Neural cell (in vitro differentiated cells): ENCODE data around the gene MCFD2. TPM values are rescaled to one million over a fixed set of nuclear protein-coding genes. Genes with fewer than 3 reads are reported as not detected.

Source experiments
- H2AFZ ChIP-seq: fragments of 200-600, 300-800 bp; sonication (generic), shearing (Covaris generic); 2 replicates; pipeline ENCODE4 v1.6.0; 2014; ENCODE audit warnings: low read depth, mild to moderate bottlenecking, antibody characterized with exemption, low read length, moderate library complexity
- H3F3A ChIP-seq: fragments of 200-600 bp; shearing (Covaris generic); 2 replicates; pipeline ENCODE4 v1.6.1; 2016; ENCODE audit warnings: mild to moderate bottlenecking, moderate library complexity, mixed read lengths, antibody characterized with exemption, low read length; ENCODE audit not compliant: insufficient read depth, poor library complexity, severe bottlenecking
- H3K27ac ChIP-seq: fragments of 200-600, 300-800 bp; sonication (generic), shearing (Covaris generic); 2 replicates; pipeline ENCODE4 v1.5.1; 2014; ENCODE audit warnings: mild to moderate bottlenecking, low read length, moderate library complexity
- H3K27me3 ChIP-seq: fragments of 300-800, 200-600 bp; sonication (generic), shearing (Covaris generic); 2 replicates; pipeline ENCODE4 v1.6.0; 2014; ENCODE audit warnings: mild to moderate bottlenecking, low read depth, low read length, moderate library complexity; ENCODE audit not compliant: insufficient read depth
- H3K36me3 ChIP-seq: fragments of 300-800, 200-600 bp; sonication (generic), shearing (Covaris generic); 2 replicates; pipeline ENCODE4 v1.5.1; 2014; ENCODE audit warnings: mild to moderate bottlenecking, antibody characterized with exemption, low read length, moderate library complexity; ENCODE audit not compliant: insufficient read depth
- H3K4me2 ChIP-seq: fragments of 300-800, 200-600 bp; sonication (generic), shearing (Covaris generic); 2 replicates; pipeline ENCODE4 v1.6.0; 2014; ENCODE audit warnings: mild to moderate bottlenecking, low read length
- H3K4me3 ChIP-seq: fragments of 300-800, 200-600 bp; sonication (generic), shearing (Covaris generic); 2 replicates; pipeline ENCODE4 v1.5.1; 2014; ENCODE audit warnings: mild to moderate bottlenecking, low read length, moderate library complexity
- H3K79me2 ChIP-seq: fragments of 200-600 bp; shearing (Covaris generic); replicated peaks from 2 replicates; pipeline ENCODE4 v1.6.0; 2014; ENCODE audit warnings: mild to moderate bottlenecking, low read length, moderate library complexity; ENCODE audit not compliant: insufficient read depth
- H3K9ac ChIP-seq: fragments of 300-800, 200-600 bp; sonication (generic), shearing (Covaris generic); 2 replicates; pipeline ENCODE4 v1.6.1; 2016; ENCODE audit warnings: mild to moderate bottlenecking, low read length, mixed read lengths
- H3K9me2 ChIP-seq: fragments of 200-600 bp; shearing (Covaris generic); 2 replicates; pipeline ENCODE4 v1.6.1; 2016; ENCODE audit warnings: mild to moderate bottlenecking, low read length, mixed read lengths; ENCODE audit not compliant: insufficient read depth
- H3K9me3 ChIP-seq: fragments of 200-600, 300-800 bp; sonication (generic), shearing (Covaris generic); 2 replicates; pipeline ENCODE4 v1.6.1; 2016; ENCODE audit warnings: mild to moderate bottlenecking, mixed run types, low read length, moderate library complexity, mixed read lengths
- H4K20me1 ChIP-seq: fragments of 200-600 bp; shearing (Covaris generic); 2 replicates; pipeline ENCODE4 v1.6.1; 2016; ENCODE audit warnings: mild to moderate bottlenecking, mixed run types; ENCODE audit not compliant: insufficient read depth
- EP300 ChIP-seq: fragments of 450-650 bp; conservative IDR thresholded peaks from 2 replicates; pipeline ENCODE4 v1.6.1; 2014; ENCODE audit warnings: antibody characterized with exemption, mild to moderate bottlenecking, moderate library complexity; ENCODE audit not compliant: poor library complexity, severe bottlenecking
- EZH2 ChIP-seq: fragments of 200-600, 300-800 bp; shearing (Covaris generic), sonication (generic); IDR thresholded peaks from 2 replicates; pipeline ENCODE4 v1.6.1; 2014; ENCODE audit warnings: antibody characterized with exemption, low read length, borderline replicate concordance, mild to moderate bottlenecking; ENCODE audit not compliant: insufficient read depth, poor library complexity, severe bottlenecking
- MXI1 ChIP-seq: fragments of 450-650 bp; conservative IDR thresholded peaks from 2 replicates; pipeline ENCODE4 v1.6.1; 2014; ENCODE audit warnings: antibody characterized with exemption, mild to moderate bottlenecking; ENCODE audit not compliant: poor library complexity, severe bottlenecking
- POLR2AphosphoS5 ChIP-seq: IDR thresholded peaks from 2 replicates; pipeline ENCODE4 v1.6.1; 2012
- RAD21 ChIP-seq: fragments of 450-650 bp; conservative IDR thresholded peaks from 2 replicates; pipeline ENCODE4 v1.6.1; 2014; ENCODE audit warnings: antibody characterized with exemption, mild to moderate bottlenecking, moderate library complexity
- SMC3 ChIP-seq: fragments of 450-650 bp; conservative IDR thresholded peaks from 2 replicates; pipeline ENCODE4 v1.6.1; 2014; ENCODE audit warnings: antibody characterized with exemption, mild to moderate bottlenecking, moderate library complexity; ENCODE audit not compliant: poor library complexity
- TAF1 ChIP-seq: IDR thresholded peaks from 2 replicates; pipeline ENCODE4 v1.6.1; 2012; ENCODE audit warnings: low read depth
- polyA plus RNA-seq: library from polyadenylated mRNA; depleted of rRNA; stranded (reverse); fragments of >200 nt; gene quantifications from 2 replicates; pipeline ENCODE4 v1.2.3, GENCODE V29; 2014
- TF ChIP-seq, protein P1 (sequence below): IDR thresholded peaks from 2 replicates; pipeline ENCODE4 v1.6.1; 2012; ENCODE audit warnings: borderline replicate concordance
- TF ChIP-seq, protein P2 (sequence below): fragments of 450-650 bp; IDR thresholded peaks from 2 replicates; pipeline ENCODE4 v1.5.1; 2014; ENCODE audit warnings: antibody characterized with exemption, mild to moderate bottlenecking, moderate library complexity; ENCODE audit not compliant: poor library complexity, severe bottlenecking

The MCFD2 gene
- polyA plus RNA-seq, 1 donor from 2014 or later: 78.8 TPM

DNA sequence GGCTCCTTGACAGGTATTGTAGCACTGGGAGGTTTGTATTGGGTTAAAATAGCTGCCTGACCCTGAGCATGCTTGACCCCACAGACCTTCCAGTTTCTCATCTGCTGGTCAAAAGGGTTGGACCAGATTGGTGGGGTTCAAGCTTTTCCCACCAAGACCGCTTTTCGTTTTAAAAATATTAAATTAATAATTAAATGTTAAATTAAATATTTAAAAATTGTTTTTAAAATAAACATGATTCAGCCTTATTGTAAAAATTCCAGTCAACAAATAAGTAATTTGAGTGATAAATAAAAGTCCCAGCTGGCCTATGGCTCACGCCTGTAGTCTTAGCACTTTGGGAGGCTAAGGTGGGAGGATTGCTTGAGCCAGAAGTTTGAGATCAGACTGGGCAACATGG, 36.6 kb upstream of the MCFD2 start:
- Histone ChIP-seq H3K9ac (no peak overlapping the region), H3K27me3 (no peaks in the 10 kb centered on the region), H4K20me1 (no peaks in the 10 kb centered on the region), H3K27ac (no peak overlapping the region), H3K9me2 (no peaks in the 10 kb centered on the region), H3K79me2 (no peaks in the 10 kb centered on the region), H3K4me2 (no peak overlapping the region), H3K9me3 (no peaks in the 10 kb centered on the region), H3K36me3 (no peaks in the 10 kb centered on the region), H2AFZ (no peak overlapping the region), H3K4me3 (no peak overlapping the region), H3F3A (no peaks in the 10 kb centered on the region)
- TF ChIP-seq, protein P1, sequence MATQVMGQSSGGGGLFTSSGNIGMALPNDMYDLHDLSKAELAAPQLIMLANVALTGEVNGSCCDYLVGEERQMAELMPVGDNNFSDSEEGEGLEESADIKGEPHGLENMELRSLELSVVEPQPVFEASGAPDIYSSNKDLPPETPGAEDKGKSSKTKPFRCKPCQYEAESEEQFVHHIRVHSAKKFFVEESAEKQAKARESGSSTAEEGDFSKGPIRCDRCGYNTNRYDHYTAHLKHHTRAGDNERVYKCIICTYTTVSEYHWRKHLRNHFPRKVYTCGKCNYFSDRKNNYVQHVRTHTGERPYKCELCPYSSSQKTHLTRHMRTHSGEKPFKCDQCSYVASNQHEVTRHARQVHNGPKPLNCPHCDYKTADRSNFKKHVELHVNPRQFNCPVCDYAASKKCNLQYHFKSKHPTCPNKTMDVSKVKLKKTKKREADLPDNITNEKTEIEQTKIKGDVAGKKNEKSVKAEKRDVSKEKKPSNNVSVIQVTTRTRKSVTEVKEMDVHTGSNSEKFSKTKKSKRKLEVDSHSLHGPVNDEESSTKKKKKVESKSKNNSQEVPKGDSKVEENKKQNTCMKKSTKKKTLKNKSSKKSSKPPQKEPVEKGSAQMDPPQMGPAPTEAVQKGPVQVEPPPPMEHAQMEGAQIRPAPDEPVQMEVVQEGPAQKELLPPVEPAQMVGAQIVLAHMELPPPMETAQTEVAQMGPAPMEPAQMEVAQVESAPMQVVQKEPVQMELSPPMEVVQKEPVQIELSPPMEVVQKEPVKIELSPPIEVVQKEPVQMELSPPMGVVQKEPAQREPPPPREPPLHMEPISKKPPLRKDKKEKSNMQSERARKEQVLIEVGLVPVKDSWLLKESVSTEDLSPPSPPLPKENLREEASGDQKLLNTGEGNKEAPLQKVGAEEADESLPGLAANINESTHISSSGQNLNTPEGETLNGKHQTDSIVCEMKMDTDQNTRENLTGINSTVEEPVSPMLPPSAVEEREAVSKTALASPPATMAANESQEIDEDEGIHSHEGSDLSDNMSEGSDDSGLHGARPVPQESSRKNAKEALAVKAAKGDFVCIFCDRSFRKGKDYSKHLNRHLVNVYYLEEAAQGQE: no peak
- TF ChIP-seq EZH2 (no peak), POLR2AphosphoS5 (no peak), RAD21 (no peak), TAF1 (no peak), EP300 (no peak), MXI1 (no peak), SMC3 (no peak)
- TF ChIP-seq, protein P2, sequence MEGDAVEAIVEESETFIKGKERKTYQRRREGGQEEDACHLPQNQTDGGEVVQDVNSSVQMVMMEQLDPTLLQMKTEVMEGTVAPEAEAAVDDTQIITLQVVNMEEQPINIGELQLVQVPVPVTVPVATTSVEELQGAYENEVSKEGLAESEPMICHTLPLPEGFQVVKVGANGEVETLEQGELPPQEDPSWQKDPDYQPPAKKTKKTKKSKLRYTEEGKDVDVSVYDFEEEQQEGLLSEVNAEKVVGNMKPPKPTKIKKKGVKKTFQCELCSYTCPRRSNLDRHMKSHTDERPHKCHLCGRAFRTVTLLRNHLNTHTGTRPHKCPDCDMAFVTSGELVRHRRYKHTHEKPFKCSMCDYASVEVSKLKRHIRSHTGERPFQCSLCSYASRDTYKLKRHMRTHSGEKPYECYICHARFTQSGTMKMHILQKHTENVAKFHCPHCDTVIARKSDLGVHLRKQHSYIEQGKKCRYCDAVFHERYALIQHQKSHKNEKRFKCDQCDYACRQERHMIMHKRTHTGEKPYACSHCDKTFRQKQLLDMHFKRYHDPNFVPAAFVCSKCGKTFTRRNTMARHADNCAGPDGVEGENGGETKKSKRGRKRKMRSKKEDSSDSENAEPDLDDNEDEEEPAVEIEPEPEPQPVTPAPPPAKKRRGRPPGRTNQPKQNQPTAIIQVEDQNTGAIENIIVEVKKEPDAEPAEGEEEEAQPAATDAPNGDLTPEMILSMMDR: no peak

DNA sequence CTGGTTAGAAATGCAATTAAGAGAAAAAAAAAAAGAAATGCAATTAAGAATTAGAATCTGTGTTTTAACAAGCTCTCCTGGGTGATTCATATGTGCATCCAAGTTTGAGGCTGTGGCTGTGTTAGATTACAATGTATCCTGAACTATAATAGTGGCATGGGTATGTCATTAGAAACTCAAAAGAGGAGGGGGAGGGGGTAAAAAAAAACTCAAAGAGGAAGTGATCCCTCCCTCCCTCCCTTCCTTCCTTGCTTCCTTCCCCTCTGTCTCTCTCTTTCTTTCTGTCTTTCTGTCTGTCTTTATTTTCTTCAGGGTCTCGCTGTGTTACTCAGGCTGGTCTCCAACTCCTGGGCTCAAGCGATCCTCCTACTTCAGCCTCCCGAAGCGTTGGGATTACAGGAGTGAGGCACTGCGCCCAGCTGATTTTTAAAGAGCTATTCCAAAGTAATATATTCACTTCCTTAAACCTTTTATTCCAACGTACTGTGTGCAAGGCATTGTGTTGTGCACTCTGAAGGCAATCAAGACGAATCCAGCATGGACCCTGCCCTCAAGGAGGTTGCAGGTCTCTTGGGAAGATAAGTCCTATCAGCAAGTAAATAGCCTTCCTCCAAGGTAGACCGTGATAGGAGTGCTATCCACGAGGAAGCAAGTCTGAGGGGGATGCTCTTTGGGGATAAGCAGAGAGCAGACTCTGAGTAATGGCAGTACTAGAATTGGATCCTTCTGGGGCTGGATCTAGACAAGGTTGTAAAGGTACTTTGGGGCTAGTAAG, 35.9 kb upstream of the MCFD2 start:
- no peak overlapping the region for H3K9ac ChIP-seq
- H3K27me3 ChIP-seq: no peaks in the 10 kb centered on the region
- no peaks in the 10 kb centered on the region for H4K20me1 ChIP-seq
- H3K79me2 ChIP-seq: no peaks in the 10 kb centered on the region
- no peaks in the 10 kb centered on the region for H3K9me3 ChIP-seq
- H3K36me3 ChIP-seq: no peaks in the 10 kb centered on the region
- H3K4me2 ChIP-seq: no peak overlapping the region
- no peak overlapping the region for H2AFZ ChIP-seq
- H3K4me3 ChIP-seq: no peak overlapping the region
- TF ChIP-seq SMC3 (no peak), POLR2AphosphoS5 (no peak), RAD21 (no peak), TAF1 (no peak), MXI1 (no peak), EP300 (no peak), EZH2 (no peak)
- TF ChIP-seq, protein P1: no peak
- TF ChIP-seq, protein P2: no peak
- H3F3A ChIP-seq: no peaks in the 10 kb centered on the region
- no peak overlapping the region for H3K27ac ChIP-seq
- H3K9me2 ChIP-seq: no peaks in the 10 kb centered on the region
